Colonic mucosa (tissue), 4 donors: ENCODE measurements around the gene SPINK13. TPM values are rescaled to one million over a fixed set of nuclear protein-coding genes. Genes with fewer than 3 reads are reported as not detected.

Experiments
- DNase-seq: peaks from one replicate; pipeline ENCODE4 v3.0.0-alpha.2; 2020
- H3K27ac ChIP-seq: fragments of 200-600 bp; one replicate; pipeline ENCODE4 v1.8.0; 2021
- H3K27me3 ChIP-seq: fragments of 200-600 bp; one replicate; pipeline ENCODE4 v1.8.0; 2021
- H3K36me3 ChIP-seq: fragments of 200-600 bp; one replicate; pipeline ENCODE4 v1.8.0; 2021
- H3K4me1 ChIP-seq: fragments of 200-600 bp; one replicate; pipeline ENCODE4 v1.8.0; 2021; ENCODE audit warnings: mild to moderate bottlenecking
- H3K4me3 ChIP-seq: fragments of 200-600 bp; one replicate; pipeline ENCODE4 v1.8.0; 2021
- H3K9ac ChIP-seq, 2 donors: one replicate each; pipeline ENCODE4 v1.7.0; 2013; ENCODE audit warnings: control low read depth in 2 of 2, low read depth in 2 of 2, low read length in 2 of 2
- H3K9me3 ChIP-seq: fragments of 200-600 bp; one replicate; pipeline ENCODE4 v1.8.0; 2021
- CTCF ChIP-seq: fragments of 200-600 bp; IDR thresholded peaks from one replicate; pipeline ENCODE4 v1.8.0; 2022; ENCODE audit warnings: antibody characterized with exemption, mild to moderate bottlenecking
- intact Hi-C: fragments of 100-400 bp; cut with DNase I; formaldehyde crosslinking; loops from one replicate; pipeline ENCODE4 v1.14.1; 2022
- total RNA-seq, 2 donors: library from RNA; stranded (reverse); fragmentation: NEBNext Ultra II Directional in 1 of 2; extraction: Animal tissue kit (Norgen Biotek cat#: 25700) in 1 of 2; gene quantifications; one replicate each; pipeline ENCODE4 v1.2.1, GENCODE V29; 2021
- donor health status: healthy.
- donor health status: DM: no; HTN: no; CAD: no.
- donor health status: DM: no; HTN: no; CAD: no.

The SPINK13 gene
- total RNA-seq, 2 donors from 2014 or later = 0.40 TPM; not detected in 1

DNA sequence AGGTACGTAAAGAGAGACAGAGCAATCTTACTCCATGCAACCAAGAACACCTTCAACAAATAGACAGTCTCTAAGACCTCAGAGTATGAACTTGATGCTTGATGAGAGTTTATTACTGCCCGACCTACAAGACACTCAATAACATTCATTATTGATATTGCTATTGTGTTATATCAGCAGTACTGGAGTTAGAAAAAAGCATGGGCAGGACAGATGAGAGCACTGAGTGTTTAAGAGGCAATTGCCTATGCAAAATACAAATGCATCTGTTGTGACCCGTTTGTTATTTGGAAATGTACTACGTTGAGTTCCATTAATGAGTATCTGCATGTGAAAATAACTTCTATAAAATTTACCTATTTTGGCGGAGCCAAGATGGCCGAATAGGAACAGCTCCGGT lies 38.4 kb upstream of the SPINK13 start:
- Histone ChIP-seq H3K9me3 (no peaks in the 10 kb centered on the region), H3K36me3 (no peaks in the 10 kb centered on the region), H3K9ac (no peak overlapping the region), H3K4me3 (no peak overlapping the region), H3K27ac (no peak overlapping the region), H3K4me1 (no peaks in the 10 kb centered on the region), H3K27me3 (no peaks in the 10 kb centered on the region)
- intact Hi-C loops = no loop called here
- no peak for TF ChIP-seq CTCF
- DNase-seq = no peak

GRCh38 chr5:148237785-148238417 lies 30.7 kb upstream of the SPINK13 start:
- DNase-seq = no peak

DNA sequence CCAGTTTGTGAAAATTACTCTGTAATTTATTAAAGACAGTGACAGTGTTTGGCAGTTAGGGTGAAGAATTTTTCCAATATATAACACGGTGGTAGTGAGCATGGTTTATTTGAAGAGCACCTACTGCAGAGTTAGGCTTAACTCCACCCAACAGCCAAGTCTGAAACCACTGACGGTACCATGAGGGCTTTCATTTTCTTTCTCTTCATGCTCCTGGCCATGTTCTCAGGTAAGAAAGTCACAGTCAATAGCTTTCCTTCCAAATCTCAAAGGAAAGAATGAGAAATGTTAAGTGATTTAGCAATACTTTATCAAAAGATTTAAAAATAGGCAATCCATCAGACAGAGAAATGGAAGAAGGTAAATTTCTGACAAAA lies 30.2 kb upstream of the SPINK13 start, which contains the start of gene MARCOL:
Gene MARCOL (plus strand): TSS at position 108 of the 377 bp plus-strand sequence. CDS start 73 bp downstream, at position 181.
- no peak within 1 kb of the TSS for H3K9ac ChIP-seq
- H3K4me1 ChIP-seq = no peaks in the 10 kb centered on the region
- H3K4me3 ChIP-seq = no peak within 1 kb of the TSS
- no peak within 1 kb of the TSS for H3K27ac ChIP-seq
- intact Hi-C loops = no loop called here
- H3K27me3 ChIP-seq = no peaks in the 10 kb centered on the region
- no peaks in the 10 kb centered on the region for H3K36me3 ChIP-seq
- H3K9me3 ChIP-seq = no peaks in the 10 kb centered on the region
- no peak for DNase-seq
- no peak for TF ChIP-seq CTCF

More at GRCh38 chr5:148237785-148238417, 30.7 kb upstream of the SPINK13 start:
- Histone ChIP-seq H3K9ac (no peak overlapping the region), H3K36me3 (no peaks in the 10 kb centered on the region), H3K4me3 (no peak overlapping the region), H3K9me3 (no peaks in the 10 kb centered on the region), H3K4me1 (no peaks in the 10 kb centered on the region), H3K27me3 (no peaks in the 10 kb centered on the region), H3K27ac (no peak overlapping the region)
- TF ChIP-seq CTCF = no peak
- intact Hi-C loops = no loop called here

- Histone ChIP-seq H3K27me3 (no peaks in the 10 kb centered on the region), H3K4me1 (no peaks in the 10 kb centered on the region), H3K9me3 (no peaks in the 10 kb centered on the region), H3K36me3 (no peaks in the 10 kb centered on the region), H3K27ac (no peak overlapping the region), H3K4me3 (no peak overlapping the region), H3K9ac (no peak overlapping the region)
- no peak for TF ChIP-seq CTCF
- no peak for DNase-seq
- intact Hi-C loops = no loop called here
These were observed 19.7 kb upstream of the SPINK13 start for GRCh38 chr5:148248894-148249293.

- Histone ChIP-seq H3K4me3 (no peak overlapping the region), H3K36me3 (no peaks in the 10 kb centered on the region), H3K27ac (no peak overlapping the region), H3K27me3 (no peaks in the 10 kb centered on the region), H3K9ac (no peak overlapping the region), H3K9me3 (no peaks in the 10 kb centered on the region), H3K4me1 (no peaks in the 10 kb centered on the region)
- DNase-seq = no peak
- TF ChIP-seq CTCF = no peak
- intact Hi-C loops = no loop called here
These were observed 13.1 kb upstream of the SPINK13 start for GRCh38 chr5:148255456-148255855.
